GM19395 (cell line): ENCODE data around the gene CDC42EP2.

ENCODE experiments used
- ATAC-seq: cut with Tn5 transposase; IDR thresholded peaks from one replicate; pipeline ENCODE4 v1.9.1; 2021; ENCODE audit warnings: mild to moderate bottlenecking, moderate library complexity; ENCODE audit not compliant: unreplicated experiment

Gene CDC42EP2

DNA sequence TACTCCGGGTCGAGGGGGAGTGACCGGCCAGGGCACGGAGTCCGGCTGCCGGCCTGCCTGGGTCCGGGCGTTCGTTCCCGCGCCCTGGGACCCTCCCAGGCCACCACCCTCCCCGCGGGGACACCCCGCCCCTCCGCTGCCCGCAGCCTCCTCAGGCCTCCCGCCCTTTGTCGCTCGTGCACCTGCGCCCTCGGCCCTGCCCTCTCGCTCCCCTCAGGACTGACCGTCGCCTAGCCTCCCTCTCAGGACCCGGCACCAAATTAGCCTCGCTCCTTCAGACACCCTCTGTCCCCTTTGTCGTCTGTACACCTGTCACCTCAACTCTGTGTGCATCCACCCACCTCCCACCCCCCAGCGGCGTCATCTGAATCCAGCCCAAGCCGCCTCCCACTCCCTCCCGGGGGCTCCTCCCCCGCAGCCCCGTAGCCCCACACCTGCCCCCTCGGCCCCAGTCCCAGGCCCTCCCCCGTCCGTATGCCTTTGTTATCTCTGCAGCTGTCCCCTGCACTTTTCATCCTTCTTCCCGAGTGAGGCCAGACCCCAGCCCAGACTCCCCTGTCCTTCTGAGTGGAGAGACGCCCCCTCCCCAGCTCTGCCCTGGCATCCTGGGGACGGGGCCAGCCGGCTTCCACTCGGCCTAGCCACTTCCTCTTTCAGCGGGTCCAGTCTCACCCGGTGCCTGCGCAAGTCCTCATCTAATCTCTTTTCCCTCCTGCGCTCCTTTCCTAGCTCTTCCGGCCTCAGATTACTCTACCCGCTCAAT, 40.5 kb downstream of the CDC42EP2 start:
- ATAC-seq = peak; percentile 30

DNA sequence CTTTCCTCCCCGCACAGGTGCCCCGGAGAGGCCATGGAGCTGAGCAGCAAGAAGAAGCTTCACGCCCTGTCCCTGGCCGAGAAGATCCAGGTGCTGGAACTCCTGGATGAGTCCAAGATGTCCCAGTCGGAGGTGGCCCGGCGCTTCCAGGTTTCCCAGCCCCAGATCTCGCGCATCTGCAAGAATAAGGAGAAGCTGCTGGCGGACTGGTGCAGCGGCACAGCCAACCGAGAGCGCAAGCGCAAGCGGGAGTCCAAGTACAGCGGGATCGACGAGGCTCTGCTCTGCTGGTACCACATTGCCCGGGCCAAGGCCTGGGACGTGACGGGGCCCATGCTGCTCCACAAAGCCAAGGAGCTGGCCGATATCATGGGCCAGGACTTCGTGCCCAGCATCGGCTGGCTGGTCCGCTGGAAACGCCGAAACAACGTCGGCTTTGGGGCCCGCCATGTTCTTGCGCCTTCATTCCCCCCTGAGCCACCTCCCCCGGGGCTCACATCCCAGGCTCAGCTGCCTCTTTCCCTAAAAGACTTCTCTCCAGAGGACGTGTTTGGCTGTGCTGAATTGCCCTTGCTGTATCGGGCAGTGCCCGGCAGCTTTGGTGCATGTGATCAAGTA, 41.2 kb downstream of the CDC42EP2 start:
- ATAC-seq = no peak

DNA sequence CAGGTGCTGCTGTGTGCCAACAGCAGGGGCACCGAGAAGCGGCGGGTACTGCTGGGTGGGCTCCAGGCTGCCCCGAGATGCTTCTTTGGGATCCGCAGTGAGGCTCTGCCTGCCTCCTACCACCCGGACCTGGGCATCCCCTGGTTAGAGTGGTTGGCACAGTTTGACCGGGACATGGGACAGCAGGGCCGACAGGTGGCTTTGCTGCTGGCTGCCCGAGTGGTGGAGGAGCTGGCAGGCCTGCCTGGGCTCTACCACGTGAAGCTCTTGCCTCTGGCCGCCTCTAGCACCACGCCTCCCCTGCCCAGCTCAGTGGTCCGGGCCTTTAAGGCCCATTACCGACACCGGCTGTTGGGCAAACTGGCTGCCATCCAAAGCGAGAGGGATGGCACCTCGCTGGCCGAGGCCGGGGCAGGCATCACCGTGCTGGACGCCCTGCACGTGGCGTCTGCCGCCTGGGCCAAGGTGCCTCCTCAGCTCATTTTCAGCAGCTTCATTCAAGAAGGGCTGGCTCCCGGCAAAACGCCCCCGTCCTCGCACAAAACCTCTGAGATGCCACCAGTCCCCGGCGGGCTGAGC, 41.8 kb downstream of the CDC42EP2 start:
- no peak for ATAC-seq

DNA sequence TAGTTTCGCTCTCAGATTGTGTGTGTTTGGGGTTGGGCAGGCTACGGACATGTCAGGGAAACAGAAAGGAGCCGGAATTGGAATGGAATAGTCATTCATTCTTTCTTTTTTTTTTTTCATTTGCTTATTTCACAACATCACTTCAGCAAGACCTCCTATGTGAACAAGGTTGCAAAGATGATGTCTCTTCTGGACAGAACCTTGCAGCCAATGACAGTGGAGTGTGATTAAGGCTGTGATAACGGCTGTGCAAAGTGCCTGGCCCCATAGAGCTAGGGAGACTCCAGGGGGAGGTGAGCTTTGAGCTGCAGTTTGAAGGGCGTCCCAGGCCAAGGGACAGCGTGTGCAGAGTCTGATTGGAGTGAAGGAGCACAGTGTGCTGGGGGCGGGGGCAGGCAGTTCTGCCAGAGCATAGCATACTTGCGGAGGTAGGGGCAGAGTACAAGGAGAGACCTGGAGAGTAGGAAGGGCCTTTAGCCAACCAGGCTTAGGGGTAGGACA, 43.2 kb downstream of the CDC42EP2 start:
- no peak for ATAC-seq

DNA sequence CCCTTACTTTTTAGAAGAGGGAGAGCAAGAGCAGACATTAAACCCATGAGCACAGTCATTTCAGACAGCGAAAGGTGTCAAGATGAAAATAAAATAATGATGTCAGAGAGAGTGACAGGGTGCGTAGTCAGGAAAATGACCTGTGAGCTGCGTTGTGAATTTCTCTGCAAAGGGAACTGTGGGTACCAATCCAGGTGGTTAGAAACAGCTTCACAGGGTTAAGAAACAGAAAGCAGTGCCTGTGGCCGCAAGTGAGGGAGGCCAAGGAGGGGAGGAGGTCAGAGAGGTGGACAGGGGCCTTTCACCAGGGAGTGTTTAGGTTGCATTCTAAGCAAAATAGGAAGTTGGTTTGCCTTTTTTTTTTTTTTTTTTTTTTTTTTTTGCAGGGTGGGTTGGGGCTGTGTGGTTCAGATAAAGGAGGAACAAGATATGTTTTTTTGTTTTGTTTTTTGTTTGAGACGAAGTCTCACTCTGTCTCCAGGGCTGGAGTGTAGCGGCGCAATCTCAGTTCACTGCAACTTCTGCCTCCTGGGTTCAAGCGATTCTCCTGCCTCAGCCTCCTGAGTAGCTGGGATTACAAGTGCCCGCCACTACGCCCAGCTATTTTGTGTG, 47.8 kb downstream of the CDC42EP2 start:
- ATAC-seq = no peak

DNA sequence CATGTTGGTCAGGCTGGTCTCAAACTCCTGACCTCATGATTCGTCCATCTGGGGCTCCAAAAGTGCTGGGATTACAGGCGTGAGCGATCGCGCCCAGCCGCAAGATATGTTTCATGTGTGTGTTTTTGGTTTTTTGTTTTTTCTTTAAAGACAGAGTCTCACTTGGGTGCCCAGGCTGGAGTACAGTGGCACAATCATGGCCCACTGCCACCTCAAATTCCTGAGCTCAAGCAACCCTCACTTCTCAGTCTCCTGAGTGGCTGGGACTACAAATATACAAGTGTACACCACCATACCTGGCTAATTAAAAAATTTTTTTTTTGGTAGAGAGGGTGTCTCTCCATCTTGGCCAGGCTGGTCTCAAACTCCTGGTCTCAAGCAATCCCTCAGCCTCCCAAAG, 48.3 kb downstream of the CDC42EP2 start:
- no peak for ATAC-seq

DNA sequence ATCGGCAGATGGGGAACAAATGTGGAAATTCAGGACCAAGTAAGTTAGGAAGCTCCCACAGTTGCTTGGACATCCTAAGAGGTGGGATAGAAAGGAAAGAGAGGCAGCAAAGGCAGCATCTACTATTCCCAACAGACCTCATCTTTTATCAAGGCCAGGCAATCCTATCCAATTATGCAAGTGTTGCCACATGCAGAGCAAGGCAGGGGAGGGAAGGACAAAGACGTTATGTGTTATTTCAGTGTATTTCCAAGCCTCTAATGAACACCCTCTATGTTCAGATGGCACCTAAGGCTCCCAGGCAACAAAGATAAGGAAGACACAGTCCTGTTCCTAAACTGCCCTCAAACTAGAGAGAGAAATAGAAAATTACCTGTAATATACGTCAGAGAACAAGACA, 49.1 kb downstream of the CDC42EP2 start:
- no peak for ATAC-seq

DNA sequence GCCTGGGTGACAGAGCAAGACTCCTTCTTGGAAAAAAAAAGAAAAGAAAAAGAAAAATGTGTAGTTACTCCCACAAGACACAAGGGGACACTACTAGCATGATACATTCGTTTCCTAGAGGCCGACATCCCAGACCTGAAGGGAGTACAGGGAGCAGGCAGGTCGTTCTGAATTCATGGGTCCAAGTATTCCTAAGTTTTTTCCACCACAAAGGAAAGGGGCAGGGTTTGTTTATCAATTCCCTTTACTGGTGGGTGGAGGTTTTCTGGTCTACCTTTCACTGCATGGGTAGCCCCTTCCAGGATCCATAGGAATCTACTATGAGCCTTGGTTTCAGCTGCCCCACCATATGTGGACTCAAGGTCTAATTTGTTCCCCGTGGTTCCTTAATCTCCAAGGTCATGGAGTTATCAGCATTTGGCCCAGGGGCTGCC, 51.7 kb downstream of the CDC42EP2 start:
- ATAC-seq = no peak

DNA sequence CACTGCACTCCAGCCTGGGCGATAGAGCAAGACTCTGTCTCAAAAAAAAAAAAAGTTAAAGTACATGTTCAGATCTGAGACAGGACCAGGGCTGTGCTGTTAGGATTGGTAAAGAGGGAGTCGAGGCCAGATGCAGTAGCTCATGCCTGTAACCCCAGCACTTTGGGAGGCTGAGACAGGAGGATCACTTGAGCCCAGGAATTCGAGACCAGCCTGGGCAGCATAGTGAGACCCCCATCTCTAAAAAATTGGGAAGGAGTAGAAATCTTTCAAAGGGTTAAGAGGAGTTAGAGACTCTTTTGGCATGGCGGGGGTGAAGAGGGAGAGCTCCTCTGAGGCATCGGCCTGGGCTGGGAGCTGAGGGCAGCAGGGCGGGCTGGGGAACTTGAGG, 56.0 kb downstream of the CDC42EP2 start:
- no peak for ATAC-seq
